ENCODE data around the gene COLEC11. TPM values are rescaled to one million over a fixed set of nuclear protein-coding genes. Genes with fewer than 3 reads are reported as not detected.

The COLEC11 gene
- total RNA-seq, 5 donors from 2014 or later (not counting 1 experiment from before 2014, with no cell fraction given), result 0.35 to 1.8 TPM; not detected in 3

DNA sequence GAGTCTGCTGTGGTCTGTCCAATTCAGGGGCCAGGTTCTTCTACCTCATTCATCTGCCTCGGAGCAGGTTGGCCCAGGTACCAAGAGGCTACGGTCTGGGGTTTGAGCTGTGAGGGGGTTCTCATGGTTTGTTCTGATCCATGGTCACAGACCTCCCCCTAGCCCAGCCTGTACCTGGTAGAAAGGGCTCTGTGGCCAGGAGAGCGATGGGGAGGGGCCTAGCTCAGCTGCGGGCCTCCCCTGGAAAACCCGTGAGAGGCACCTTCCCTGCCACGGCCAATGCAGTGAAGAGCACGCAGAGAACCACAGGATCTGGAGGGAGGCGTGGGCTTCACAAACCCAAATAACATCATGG lies 43.5 kb downstream of the COLEC11 start:
- H3K36me3 ChIP-seq (ENCODE audit: control insufficient read depth in 2 of 2, extremely low read depth in 1 of 2, insufficient read depth in 1 of 2, low read length in 1 of 2), result no peaks in the 10 kb centered on the region
- H3K27me3 Mint-ChIP-seq, result no peaks in the 10 kb centered on the region
- peaks cover 3% of the 10 kb centered on the region for H3K36me3 Mint-ChIP-seq
- ATAC-seq (replicated peaks in 1 of 4) (no peak), DNase-seq (no peak)
- no peak overlapping the region for H3K27ac ChIP-seq (ENCODE audit: low read length)
- 83% methylated on average over 2 of the region's 8 CpGs for WGBS (ENCODE audit: insufficient coverage)
- H3K27me3 ChIP-seq (replicated peaks in 1 of 2; ENCODE audit: control insufficient read depth in 2 of 2, extremely low read depth in 1 of 2, insufficient read depth in 2 of 2, low read length in 1 of 2), result peaks cover 0 to 17% of the 10 kb centered on the region in 2 experiments
- H3K4me1 ChIP-seq (ENCODE audit: control insufficient read depth in 1 of 2, extremely low read depth in 1 of 2, insufficient read depth in 2 of 2, low read length in 2 of 2), result no peaks in the 10 kb centered on the region
- no peaks in the 10 kb centered on the region for H3K9me3 Mint-ChIP-seq
- no peaks in the 10 kb centered on the region for H3K9me3 ChIP-seq
- no peaks in the 10 kb centered on the region for H3K4me1 Mint-ChIP-seq
- ChIA-PET POLR2A (no interaction called here), CTCF (no interaction called here)
- no peak overlapping the region for H3K4me3 ChIP-seq (ENCODE audit: control insufficient read depth in 1 of 2, extremely low read depth in 1 of 2, low read length in 1 of 2)
- H3K4me3 Mint-ChIP-seq, result no peak overlapping the region
- H3K27ac Mint-ChIP-seq, result no peak overlapping the region

DNA sequence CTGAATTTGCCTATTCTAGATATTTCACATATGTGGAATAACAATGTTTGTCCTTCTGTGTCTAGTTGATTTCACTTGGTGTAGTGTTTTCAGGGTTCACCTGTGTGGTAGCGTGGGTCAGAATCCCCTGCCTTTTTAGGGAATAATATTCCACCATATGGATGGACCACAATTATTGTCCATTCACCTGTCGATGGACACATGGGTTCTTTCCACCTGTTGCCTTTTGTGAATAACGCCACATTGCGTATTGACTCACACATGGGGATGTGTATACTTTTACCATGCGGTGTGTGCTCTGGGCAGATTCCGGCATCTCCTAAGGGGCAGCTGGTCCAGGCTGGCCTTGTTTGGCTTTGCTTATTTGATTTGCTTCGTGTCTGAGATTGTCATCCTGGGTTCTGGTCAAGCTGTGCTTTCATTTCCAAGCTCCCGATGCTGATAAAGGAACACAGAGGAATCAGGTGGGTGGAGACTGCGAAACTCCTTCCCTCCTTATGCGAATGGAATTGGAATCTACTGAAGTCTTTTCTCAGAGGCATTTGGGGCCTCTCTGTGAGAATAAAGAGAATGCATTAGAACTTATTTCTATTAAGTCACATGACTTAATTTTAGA lies 44.2 kb downstream of the COLEC11 start:
- Mint-ChIP-seq H3K27ac (no peak overlapping the region), H3K27me3 (no peaks in the 10 kb centered on the region), H3K4me3 (no peak overlapping the region), H3K4me1 (no peaks in the 10 kb centered on the region), H3K36me3 (peaks cover 3% of the 10 kb centered on the region), H3K9me3 (no peaks in the 10 kb centered on the region)
- WGBS (ENCODE audit: insufficient coverage), result 92% methylated on average over 6 of the region's 10 CpGs
- peaks cover 0 to 17% of the 10 kb centered on the region in 2 experiments for H3K27me3 ChIP-seq (replicated peaks in 1 of 2; ENCODE audit: control insufficient read depth in 2 of 2, extremely low read depth in 1 of 2, insufficient read depth in 2 of 2, low read length in 1 of 2)
- ChIA-PET POLR2A (no interaction called here), CTCF (no interaction called here)
- no peak overlapping the region for H3K4me3 ChIP-seq (ENCODE audit: control insufficient read depth in 1 of 2, extremely low read depth in 1 of 2, low read length in 1 of 2)
- H3K27ac ChIP-seq (ENCODE audit: low read length), result no peak overlapping the region
- DNase-seq, result no peak
- H3K36me3 ChIP-seq (ENCODE audit: control insufficient read depth in 2 of 2, extremely low read depth in 1 of 2, insufficient read depth in 1 of 2, low read length in 1 of 2), result no peaks in the 10 kb centered on the region
- no peak for ATAC-seq (replicated peaks in 1 of 4)
- no peaks in the 10 kb centered on the region for H3K9me3 ChIP-seq
- no peaks in the 10 kb centered on the region for H3K4me1 ChIP-seq (ENCODE audit: control insufficient read depth in 1 of 2, extremely low read depth in 1 of 2, insufficient read depth in 2 of 2, low read length in 2 of 2)

DNA sequence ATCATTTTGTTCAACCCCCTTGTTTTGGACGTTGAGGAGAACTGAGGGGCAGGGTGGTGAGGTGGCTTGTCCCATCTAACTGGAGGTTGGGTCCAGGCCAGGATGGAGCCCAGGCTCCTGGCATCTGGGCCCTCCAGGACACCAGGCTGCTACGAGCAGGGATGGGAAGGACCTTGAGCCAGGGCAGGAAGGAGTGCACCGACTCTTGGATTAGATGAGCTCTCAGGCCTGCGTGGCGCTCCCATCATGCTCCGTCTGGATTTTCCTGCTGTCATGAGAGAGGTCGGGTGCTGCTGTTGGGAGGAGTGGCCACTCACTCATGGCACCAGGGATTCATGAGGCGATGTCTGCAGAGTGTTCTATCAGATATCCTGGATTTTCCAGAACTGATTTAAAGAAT lies 44.7 kb downstream of the COLEC11 start:
- WGBS (ENCODE audit: insufficient coverage), result 83% methylated on average over 8 of the region's 8 CpGs
- Mint-ChIP-seq H3K4me3 (no peak overlapping the region), H3K4me1 (no peaks in the 10 kb centered on the region), H3K27ac (no peak overlapping the region), H3K36me3 (peaks cover 3% of the 10 kb centered on the region), H3K27me3 (no peaks in the 10 kb centered on the region), H3K9me3 (no peaks in the 10 kb centered on the region)
- ATAC-seq (replicated peaks in 1 of 4), result no peak
- CTCF ChIA-PET, result no interaction called here
- H3K9me3 ChIP-seq, result no peaks in the 10 kb centered on the region
- no peaks in the 10 kb centered on the region for H3K4me1 ChIP-seq (ENCODE audit: control insufficient read depth in 1 of 2, extremely low read depth in 1 of 2, insufficient read depth in 2 of 2, low read length in 2 of 2)
- no peaks in the 10 kb centered on the region for H3K36me3 ChIP-seq (ENCODE audit: control insufficient read depth in 2 of 2, extremely low read depth in 1 of 2, insufficient read depth in 1 of 2, low read length in 1 of 2)
- H3K27me3 ChIP-seq (replicated peaks in 1 of 2; ENCODE audit: control insufficient read depth in 2 of 2, extremely low read depth in 1 of 2, insufficient read depth in 2 of 2, low read length in 1 of 2), result peaks cover 0 to 17% of the 10 kb centered on the region in 2 experiments
- H3K27ac ChIP-seq (ENCODE audit: low read length), result no peak overlapping the region
- POLR2A ChIA-PET, result no interaction called here
- no peak for DNase-seq
- H3K4me3 ChIP-seq (ENCODE audit: control insufficient read depth in 1 of 2, extremely low read depth in 1 of 2, low read length in 1 of 2), result no peak overlapping the region

DNA sequence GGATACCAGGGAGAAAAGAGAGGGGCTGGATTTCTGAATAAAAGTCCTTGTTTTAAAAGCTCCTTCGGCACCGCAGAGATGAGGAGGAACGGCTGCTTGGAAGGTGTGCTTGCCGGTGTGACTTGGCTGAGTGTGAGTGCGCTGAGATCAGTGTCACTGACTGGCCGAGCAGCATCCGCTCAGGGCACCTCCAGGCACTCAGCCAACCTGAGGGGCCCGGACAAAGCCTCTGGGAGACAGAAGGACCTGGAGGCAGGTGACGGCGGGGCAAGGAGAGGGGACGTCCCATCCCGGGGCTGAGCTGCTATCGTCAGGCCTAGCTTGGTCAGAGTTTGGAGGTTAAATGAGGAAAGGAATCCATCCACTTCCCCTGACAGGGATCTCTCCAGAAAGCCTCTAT lies 46.3 kb downstream of the COLEC11 start:
- Histone ChIP-seq H3K27ac (ENCODE audit: low read length) (no peak overlapping the region), H3K27me3 (replicated peaks in 1 of 2; ENCODE audit: control insufficient read depth in 2 of 2, extremely low read depth in 1 of 2, insufficient read depth in 2 of 2, low read length in 1 of 2) (peaks cover 0 to 12% of the 10 kb centered on the region in 2 experiments), H3K4me3 (ENCODE audit: control insufficient read depth in 1 of 2, extremely low read depth in 1 of 2, low read length in 1 of 2) (no peak overlapping the region), H3K4me1 (ENCODE audit: control insufficient read depth in 1 of 2, extremely low read depth in 1 of 2, insufficient read depth in 2 of 2, low read length in 2 of 2) (no peaks in the 10 kb centered on the region), H3K9me3 (no peaks in the 10 kb centered on the region), H3K36me3 (ENCODE audit: control insufficient read depth in 2 of 2, extremely low read depth in 1 of 2, insufficient read depth in 1 of 2, low read length in 1 of 2) (no peaks in the 10 kb centered on the region)
- no peak overlapping the region for H3K27ac Mint-ChIP-seq
- 96% methylated on average over 7 of the region's 13 CpGs for WGBS (ENCODE audit: insufficient coverage)
- peaks cover 3% of the 10 kb centered on the region for H3K36me3 Mint-ChIP-seq
- ChIA-PET CTCF (no interaction called here), POLR2A (no interaction called here)
- no peaks in the 10 kb centered on the region for H3K27me3 Mint-ChIP-seq
- H3K9me3 Mint-ChIP-seq, result no peaks in the 10 kb centered on the region
- no peak overlapping the region for H3K4me3 Mint-ChIP-seq
- DNase-seq (no peak), ATAC-seq (replicated peaks in 1 of 4) (no peak)
- H3K4me1 Mint-ChIP-seq, result no peaks in the 10 kb centered on the region

DNA sequence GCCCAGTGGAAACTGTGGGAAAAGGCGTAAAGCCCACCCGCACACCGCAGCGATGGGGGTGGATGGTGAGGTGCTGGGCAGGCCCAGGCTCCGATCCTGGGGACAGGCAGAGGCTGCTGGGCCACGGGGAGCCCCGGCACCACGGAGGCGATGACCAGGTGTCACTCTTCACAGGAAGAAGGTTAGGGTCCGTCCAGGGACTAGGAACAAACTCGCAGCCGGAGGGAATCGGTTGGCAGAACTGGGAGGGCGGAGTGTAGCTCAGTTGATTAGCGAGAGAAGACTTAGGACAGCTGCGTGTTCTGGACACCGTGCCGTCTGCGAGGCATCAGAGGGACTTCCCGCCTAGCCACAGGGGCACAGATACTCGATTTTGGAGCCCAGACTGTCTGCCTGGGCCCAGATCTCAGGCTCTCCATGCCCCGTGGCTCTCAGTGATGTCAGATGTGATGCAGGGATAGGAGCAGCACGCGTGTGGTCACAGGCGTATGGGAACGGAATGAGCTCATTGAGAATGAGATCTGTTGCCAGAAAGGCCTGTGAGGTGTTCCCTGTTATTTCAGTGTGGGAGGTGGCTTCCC lies 47.0 kb downstream of the COLEC11 start:
- no peaks in the 10 kb centered on the region for H3K27me3 Mint-ChIP-seq
- Histone ChIP-seq H3K27ac (ENCODE audit: low read length) (no peak overlapping the region), H3K4me3 (ENCODE audit: control insufficient read depth in 1 of 2, extremely low read depth in 1 of 2, low read length in 1 of 2) (no peak overlapping the region), H3K9me3 (no peaks in the 10 kb centered on the region), H3K27me3 (replicated peaks in 1 of 2; ENCODE audit: control insufficient read depth in 2 of 2, extremely low read depth in 1 of 2, insufficient read depth in 2 of 2, low read length in 1 of 2) (peaks cover 0 to 10% of the 10 kb centered on the region in 2 experiments), H3K36me3 (ENCODE audit: control insufficient read depth in 2 of 2, extremely low read depth in 1 of 2, insufficient read depth in 1 of 2, low read length in 1 of 2) (no peaks in the 10 kb centered on the region), H3K4me1 (ENCODE audit: control insufficient read depth in 1 of 2, extremely low read depth in 1 of 2, insufficient read depth in 2 of 2, low read length in 2 of 2) (no peaks in the 10 kb centered on the region)
- no peaks in the 10 kb centered on the region for H3K9me3 Mint-ChIP-seq
- H3K4me3 Mint-ChIP-seq, result no peak overlapping the region
- H3K4me1 Mint-ChIP-seq, result no peaks in the 10 kb centered on the region
- ATAC-seq (replicated peaks in 1 of 4) (no peak), DNase-seq (no peak)
- ChIA-PET CTCF (no interaction called here), POLR2A (interaction anchor here in 1 of 2 donors (0.5 kb wide), 1 partner anchor 57 kb away, joined by 4 read pairs; no protein-coding TSS in a partner anchor)
- H3K27ac Mint-ChIP-seq, result no peak overlapping the region
- peaks cover 3% of the 10 kb centered on the region for H3K36me3 Mint-ChIP-seq
- 85% methylated on average over 26 of the region's 26 CpGs for WGBS (ENCODE audit: insufficient coverage)

DNA sequence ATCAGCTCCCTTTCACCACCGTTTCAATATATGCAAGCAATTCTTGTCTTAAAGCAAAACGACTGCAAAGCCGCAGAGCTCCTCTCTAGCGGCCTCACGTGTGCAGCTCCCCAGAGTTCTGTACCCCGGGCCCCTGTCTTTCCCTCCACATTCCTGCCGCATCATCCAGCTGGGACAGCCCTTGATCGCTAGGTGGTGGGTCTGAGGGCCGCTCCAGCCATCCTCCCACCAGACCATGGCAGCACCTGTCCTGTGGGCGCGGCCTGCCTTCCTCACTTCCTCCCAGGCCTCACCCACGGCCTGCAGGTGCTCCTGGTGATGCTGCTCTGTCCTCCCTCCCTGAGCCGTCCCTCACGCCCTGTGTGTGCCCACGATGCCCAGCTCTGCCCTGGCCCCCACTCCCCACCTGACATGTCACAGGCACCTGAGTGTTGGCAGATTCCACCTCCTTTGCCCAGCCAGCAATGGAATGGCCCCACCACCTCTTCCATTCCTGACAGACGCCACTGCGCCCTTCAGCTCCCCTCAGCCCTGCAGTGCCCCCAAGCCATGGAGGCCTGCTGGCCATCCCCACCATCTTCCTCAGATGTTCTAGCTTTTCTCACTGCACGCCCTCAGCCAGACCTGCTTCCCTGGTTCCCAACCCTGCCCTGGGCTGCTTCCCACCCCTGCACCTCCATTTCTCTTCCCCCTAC lies 47.8 kb downstream of the COLEC11 start:
- ATAC-seq (replicated peaks in 1 of 4), result no peak
- H3K4me1 Mint-ChIP-seq, result no peaks in the 10 kb centered on the region
- no peak for DNase-seq
- H3K27ac Mint-ChIP-seq, result no peak overlapping the region
- no peaks in the 10 kb centered on the region for H3K9me3 Mint-ChIP-seq
- Histone ChIP-seq H3K27ac (ENCODE audit: low read length) (no peak overlapping the region), H3K27me3 (replicated peaks in 1 of 2; ENCODE audit: control insufficient read depth in 2 of 2, extremely low read depth in 1 of 2, insufficient read depth in 2 of 2, low read length in 1 of 2) (peaks cover 0 to 4% of the 10 kb centered on the region in 2 experiments), H3K36me3 (ENCODE audit: control insufficient read depth in 2 of 2, extremely low read depth in 1 of 2, insufficient read depth in 1 of 2, low read length in 1 of 2) (no peaks in the 10 kb centered on the region), H3K4me3 (ENCODE audit: control insufficient read depth in 1 of 2, extremely low read depth in 1 of 2, low read length in 1 of 2) (no peak overlapping the region), H3K4me1 (ENCODE audit: control insufficient read depth in 1 of 2, extremely low read depth in 1 of 2, insufficient read depth in 2 of 2, low read length in 2 of 2) (no peaks in the 10 kb centered on the region), H3K9me3 (no peaks in the 10 kb centered on the region)
- no peaks in the 10 kb centered on the region for H3K27me3 Mint-ChIP-seq
- CTCF ChIA-PET, result no interaction called here
- H3K36me3 Mint-ChIP-seq, result peaks cover 3% of the 10 kb centered on the region
- H3K4me3 Mint-ChIP-seq, result no peak overlapping the region
- POLR2A ChIA-PET, result interaction anchor here in 1 of 2 donors (0.5 kb wide), 1 partner anchor 58 kb away, joined by 4 read pairs; no protein-coding TSS in a partner anchor
- WGBS (ENCODE audit: insufficient coverage), result 80% methylated on average over 18 of the region's 18 CpGs

Data from T-cell (primary cell).